HEK293T (cell line): ENCODE data around the gene C22orf15.

Source experiments
- CTCF ChIA-PET: fragments of 350-600 bp; formaldehyde crosslinking; extraction: SDS; loops from one replicate; lab custom pipeline; 2021; ENCODE audit warnings: antibody characterized with exemption, inconsistent platforms; lab: Yijun Ruan, JAX
- POLR2A ChIA-PET: fragments of 350-600 bp; formaldehyde crosslinking; extraction: SDS; loops from one replicate; lab custom pipeline; 2020; ENCODE audit warnings: antibody characterized with exemption, inconsistent platforms; lab: Yijun Ruan, JAX
- DNase-seq: peaks from one replicate; pipeline ENCODE4 v3.0.0; 2012; ENCODE audit warnings: mixed read lengths; ENCODE audit errors: extremely low spot score
- ARNT ChIP-seq: fragments of 450-650 bp; IDR thresholded peaks from 2 replicates; pipeline ENCODE4 v1.6.1; 2017; ENCODE audit warnings: mild to moderate bottlenecking
- BHLHE40 ChIP-seq: fragments of 450-650 bp; IDR thresholded peaks from 2 replicates; pipeline ENCODE4 v1.6.1; 2016; ENCODE audit warnings: mild to moderate bottlenecking, moderate library complexity, borderline replicate concordance
- CTBP1 ChIP-seq: fragments of 450-650 bp; IDR thresholded peaks from 2 replicates; pipeline ENCODE4 v1.6.1; 2016; ENCODE audit warnings: borderline replicate concordance
- ELF4 ChIP-seq: fragments of 450-650 bp; IDR thresholded peaks from 2 replicates; pipeline ENCODE4 v1.6.1; 2017; ENCODE audit warnings: antibody characterized with exemption
- FOXA1 ChIP-seq: fragments of 450-650 bp; IDR thresholded peaks from 2 replicates; pipeline ENCODE4 v1.6.1; 2016; ENCODE audit warnings: mild to moderate bottlenecking
- FOXK2 ChIP-seq: fragments of 450-650 bp; IDR thresholded peaks from 2 replicates; pipeline ENCODE4 v1.6.1; 2016; ENCODE audit warnings: mild to moderate bottlenecking
- FOXM1 ChIP-seq: fragments of 450-650 bp; IDR thresholded peaks from 2 replicates; pipeline ENCODE4 v1.6.1; 2017; ENCODE audit warnings: mild to moderate bottlenecking, borderline replicate concordance
- HDGF ChIP-seq: fragments of 450-650 bp; IDR thresholded peaks from 2 replicates; pipeline ENCODE4 v1.6.1; 2017; ENCODE audit warnings: antibody characterized with exemption, borderline replicate concordance
- L3MBTL2 ChIP-seq: fragments of 450-650 bp; conservative IDR thresholded peaks from 2 replicates; pipeline ENCODE4 v1.6.1; 2016; ENCODE audit warnings: mild to moderate bottlenecking
- LEF1 ChIP-seq: fragments of 450-650 bp; IDR thresholded peaks from 2 replicates; pipeline ENCODE4 v1.6.1; 2017; ENCODE audit warnings: mild to moderate bottlenecking, borderline replicate concordance
- NFRKB ChIP-seq: fragments of 450-650 bp; IDR thresholded peaks from 2 replicates; pipeline ENCODE4 v1.6.1; 2016; ENCODE audit warnings: mild to moderate bottlenecking, moderate library complexity
- SP1 ChIP-seq: fragments of 450-650 bp; IDR thresholded peaks from 2 replicates; pipeline ENCODE4 v1.6.1; 2017
- SUZ12 ChIP-seq: fragments of 450-650 bp; IDR thresholded peaks from 2 replicates; pipeline ENCODE4 v1.6.1; 2016; ENCODE audit warnings: mild to moderate bottlenecking
- TARDBP ChIP-seq: fragments of 450-650 bp; IDR thresholded peaks from 2 replicates; pipeline ENCODE4 v1.6.1; 2016
- ZNF384 ChIP-seq: fragments of 450-650 bp; IDR thresholded peaks from 2 replicates; pipeline ENCODE4 v1.6.1; 2016
- TF ChIP-seq, protein P1 (sequence below): fragments of 450-650 bp; IDR thresholded peaks from 2 replicates; pipeline ENCODE4 v1.6.1; 2016

C22orf15 gene, protein sequence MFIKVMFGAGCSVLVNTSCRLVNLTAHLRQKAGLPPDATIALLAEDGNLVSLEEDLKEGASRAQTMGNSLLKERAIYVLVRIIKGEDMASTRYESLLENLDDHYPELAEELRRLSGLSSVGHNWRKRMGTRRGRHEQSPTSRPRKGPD

GRCh38 chr22:23762842-23763578 is at the start of gene C22orf15:
TSS of gene C22orf15 (plus strand) at chr22:23762990. CDS start at chr22:23763307, 317 bp downstream.
- TF ChIP-seq, protein P1, sequence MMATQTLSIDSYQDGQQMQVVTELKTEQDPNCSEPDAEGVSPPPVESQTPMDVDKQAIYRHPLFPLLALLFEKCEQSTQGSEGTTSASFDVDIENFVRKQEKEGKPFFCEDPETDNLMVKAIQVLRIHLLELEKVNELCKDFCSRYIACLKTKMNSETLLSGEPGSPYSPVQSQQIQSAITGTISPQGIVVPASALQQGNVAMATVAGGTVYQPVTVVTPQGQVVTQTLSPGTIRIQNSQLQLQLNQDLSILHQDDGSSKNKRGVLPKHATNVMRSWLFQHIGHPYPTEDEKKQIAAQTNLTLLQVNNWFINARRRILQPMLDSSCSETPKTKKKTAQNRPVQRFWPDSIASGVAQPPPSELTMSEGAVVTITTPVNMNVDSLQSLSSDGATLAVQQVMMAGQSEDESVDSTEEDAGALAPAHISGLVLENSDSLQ: no peak
- TF ChIP-seq ARNT (no peak), BHLHE40 (no peak), FOXK2 (no peak)
- POLR2A ChIA-PET: interaction anchor here (1.2 to 3.0 kb wide), 3 partner anchors 8 to 95 kb away, joined by 3 to 14 read pairs (median 8); partner anchors contain the start of genes SLC2A11 and ZNF70
- CTCF ChIA-PET: no interaction called here
- DNase-seq: no peak

DNA sequence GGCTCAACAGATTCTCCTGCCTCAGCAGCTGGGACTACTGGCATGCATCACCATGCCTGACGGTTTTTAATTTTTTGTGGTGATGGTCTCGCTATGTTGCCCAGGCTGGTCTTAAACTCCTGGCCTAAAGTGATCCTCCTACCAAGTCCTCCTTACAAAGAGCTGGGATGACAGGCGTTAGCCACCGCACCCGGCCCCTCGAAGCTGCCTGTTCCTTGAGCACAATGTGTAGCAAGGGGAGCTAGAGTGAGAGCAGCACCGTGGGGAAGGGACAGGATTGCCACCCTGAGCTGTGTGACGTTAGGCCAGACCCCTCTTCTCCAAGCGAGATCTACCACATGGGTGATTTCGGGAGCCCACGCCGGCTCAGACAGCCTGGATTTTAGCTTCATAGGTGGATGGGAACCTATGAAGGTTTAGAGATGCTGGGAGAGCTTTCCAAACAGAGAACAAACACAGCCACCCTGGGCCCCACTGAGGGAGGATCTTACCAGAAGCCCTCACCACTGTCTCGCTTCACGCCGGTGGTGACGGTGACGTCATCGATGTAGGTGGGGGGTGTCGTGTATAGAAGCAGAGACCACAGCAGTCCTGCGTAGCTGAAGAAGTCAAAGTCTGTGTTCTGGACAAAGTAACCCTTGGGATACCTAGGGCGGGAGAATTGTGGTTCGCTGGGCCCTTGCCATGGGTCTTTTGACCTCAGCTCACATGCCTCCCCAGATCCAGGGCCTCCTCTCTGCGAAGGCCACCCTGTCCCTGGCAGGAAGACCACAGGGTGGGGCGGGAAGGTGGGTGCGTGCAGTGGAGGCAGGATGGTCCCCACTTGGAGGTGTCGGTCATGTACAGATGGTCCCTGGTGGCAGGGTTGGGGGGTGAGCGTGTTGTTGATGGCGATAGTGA is 48.8 kb upstream of the C22orf15 start:
- DNase-seq: no peak
- TF ChIP-seq L3MBTL2: no peak
- TF ChIP-seq HDGF: no peak
- TF ChIP-seq ARNT: no peak
- no peak for TF ChIP-seq LEF1
- TF ChIP-seq ELF4: no peak
- no peak for TF ChIP-seq FOXA1
- TF ChIP-seq TARDBP: no peak
- TF ChIP-seq NFRKB: no peak
- no peak for TF ChIP-seq FOXM1
- TF ChIP-seq BHLHE40: no peak
- no peak for TF ChIP-seq FOXK2
- ChIA-PET POLR2A (interaction anchor here (0.7 kb wide), 1 partner anchor 53 kb away, joined by 3 read pairs; no protein-coding TSS in a partner anchor), CTCF (interaction anchor here (0.5 kb wide), 1 partner anchor 144 kb away, joined by 4 read pairs; no protein-coding TSS in a partner anchor)

DNA sequence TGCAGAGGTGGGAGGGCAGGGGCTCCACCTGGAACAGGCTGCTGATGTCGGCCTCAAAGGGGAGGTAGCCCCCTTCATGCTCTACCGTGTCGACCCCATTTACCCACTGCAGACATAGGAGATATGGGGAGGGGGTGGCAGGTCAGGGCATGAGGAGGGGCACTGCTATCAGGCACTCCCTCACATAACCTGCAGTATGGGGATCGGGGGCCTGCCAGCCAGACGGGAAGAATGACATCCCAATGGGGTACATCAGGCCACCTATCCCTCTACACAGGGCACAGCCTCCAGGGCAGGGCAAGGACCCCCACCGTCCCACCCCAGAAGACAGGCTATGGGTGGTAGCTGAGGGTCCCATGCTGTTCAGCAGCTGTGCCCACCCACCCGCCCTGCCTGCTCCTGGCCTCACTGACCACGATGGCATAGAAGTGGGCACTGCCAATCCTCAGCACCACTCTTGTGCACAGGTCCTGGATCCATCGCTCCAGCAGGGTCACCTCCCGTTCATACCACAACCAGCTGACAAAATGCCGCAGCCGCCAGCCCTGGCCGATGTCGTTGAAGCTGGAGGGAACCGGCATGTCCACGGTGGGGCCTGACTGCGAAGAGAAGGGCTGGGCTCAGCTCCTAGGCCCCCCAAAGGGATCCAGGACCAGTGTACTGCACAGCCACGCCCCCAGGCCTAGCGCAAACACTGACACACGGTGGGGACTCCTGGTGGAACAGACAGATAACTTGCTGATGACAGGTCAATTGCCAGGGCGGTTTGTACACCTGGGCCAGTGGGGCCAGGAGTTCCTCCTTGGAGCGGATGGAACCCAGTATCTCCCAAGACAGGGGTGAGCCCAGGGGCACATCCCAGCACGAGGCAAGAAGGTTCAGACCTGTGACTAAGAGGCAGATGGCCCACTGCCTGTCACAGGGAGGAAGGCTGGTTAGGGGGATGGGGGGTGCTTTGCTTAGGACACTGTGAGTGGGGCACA is 47.9 kb upstream of the C22orf15 start:
- CTCF ChIA-PET: no interaction called here
- POLR2A ChIA-PET: no interaction called here
- DNase-seq: no peak
- no peak for TF ChIP-seq TARDBP
- no peak for TF ChIP-seq FOXA1
- TF ChIP-seq SUZ12: no peak
- no peak for TF ChIP-seq NFRKB
- TF ChIP-seq FOXM1: no peak
- no peak for TF ChIP-seq ELF4
- TF ChIP-seq BHLHE40: no peak
- no peak for TF ChIP-seq L3MBTL2
- no peak for TF ChIP-seq HDGF
- no peak for TF ChIP-seq CTBP1

DNA sequence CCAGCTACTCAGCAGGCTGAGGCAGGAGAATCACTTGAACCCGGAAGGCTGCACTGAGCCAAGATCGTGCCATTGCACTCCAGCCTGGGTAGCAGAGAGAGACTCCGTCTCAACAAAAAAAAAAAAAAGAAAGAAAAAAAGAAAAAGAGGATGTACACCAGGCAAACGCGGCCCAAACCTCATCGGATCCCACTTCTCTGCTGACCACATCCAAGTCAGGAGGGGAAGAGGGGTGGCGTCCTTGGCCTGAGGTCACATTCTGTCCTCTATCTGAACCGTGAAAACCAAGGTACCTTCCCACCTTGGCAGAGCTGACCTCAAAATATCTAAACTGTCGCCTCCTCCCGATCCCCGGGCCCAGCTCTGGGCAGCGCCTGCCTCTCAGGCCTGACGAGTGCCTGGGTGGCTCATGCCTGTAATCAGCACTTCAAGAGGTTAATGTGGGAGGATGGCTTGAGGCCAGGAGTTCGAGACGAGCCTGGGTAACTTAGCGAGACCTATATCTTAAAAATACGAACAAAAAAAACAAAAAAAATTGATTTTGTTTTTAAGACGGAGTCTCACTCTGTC is 46.9 kb upstream of the C22orf15 start:
- POLR2A ChIA-PET: no interaction called here
- DNase-seq: no peak
- TF ChIP-seq FOXK2: no peak
- TF ChIP-seq SUZ12: no peak
- TF ChIP-seq LEF1: no peak
- no peak for TF ChIP-seq FOXA1
- TF ChIP-seq HDGF: no peak
- no peak for TF ChIP-seq BHLHE40
- no peak for TF ChIP-seq ARNT
- no peak for TF ChIP-seq TARDBP
- no peak for TF ChIP-seq NFRKB
- TF ChIP-seq CTBP1: no peak
- TF ChIP-seq SP1: no peak
- TF ChIP-seq ZNF384: no peak
- no peak for TF ChIP-seq ELF4
- TF ChIP-seq FOXM1: no peak
- no peak for TF ChIP-seq L3MBTL2
- TF ChIP-seq, protein P1: no peak
- CTCF ChIA-PET: no interaction called here
